HG03280 (cell line): ENCODE results near the gene OR10G3.

Source experiments
- ATAC-seq: cut with Tn5 transposase; IDR thresholded peaks from one replicate; pipeline ENCODE4 v1.9.1; 2021; ENCODE audit warnings: mild to moderate bottlenecking, moderate library complexity; ENCODE audit not compliant: unreplicated experiment

OR10G3 gene

DNA sequence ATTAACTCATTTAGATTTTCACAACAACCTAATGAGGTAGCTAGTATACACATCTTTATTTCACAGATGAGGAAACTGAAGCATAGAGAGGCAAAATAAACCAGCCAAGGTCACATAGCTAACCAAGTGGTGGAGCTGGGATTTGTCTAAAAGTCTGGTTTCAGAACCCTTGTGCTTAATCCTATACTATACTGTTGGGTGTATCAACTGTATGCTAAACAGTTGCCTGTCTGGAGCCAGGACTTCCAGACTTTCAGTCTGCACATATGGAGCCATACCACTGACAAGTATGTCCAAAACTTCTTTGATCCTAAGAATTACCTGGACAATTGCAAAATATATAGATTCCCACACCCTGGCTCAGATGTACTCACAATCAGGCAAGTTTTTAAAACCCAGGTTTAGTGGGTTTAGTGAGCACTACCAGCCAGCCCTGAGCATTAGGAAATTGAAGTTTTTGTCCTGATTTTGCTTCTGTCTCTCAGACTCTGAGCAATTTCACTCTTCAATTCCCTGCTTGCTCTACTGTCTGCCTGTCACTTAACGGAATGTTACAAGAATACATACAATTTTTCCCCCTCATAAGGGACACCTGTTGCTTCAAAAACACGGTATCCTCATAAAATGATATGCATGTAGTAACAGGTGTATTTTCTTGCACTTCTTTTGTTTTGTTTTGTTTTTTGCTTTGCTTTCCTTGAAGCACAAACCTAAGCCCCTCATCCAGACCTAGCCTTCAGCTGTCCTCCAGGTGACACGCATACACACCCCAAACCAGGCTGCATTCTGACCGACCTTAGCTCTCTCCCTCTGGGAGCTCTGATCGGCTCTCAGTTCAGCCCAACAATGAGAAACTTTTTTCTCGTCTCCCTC is 44.1 kb downstream of the OR10G3 start:
- ATAC-seq, result no peak

GRCh38 chr14:21534576-21534975 is 45.3 kb downstream of the OR10G3 start:
- ATAC-seq, result no peak

DNA sequence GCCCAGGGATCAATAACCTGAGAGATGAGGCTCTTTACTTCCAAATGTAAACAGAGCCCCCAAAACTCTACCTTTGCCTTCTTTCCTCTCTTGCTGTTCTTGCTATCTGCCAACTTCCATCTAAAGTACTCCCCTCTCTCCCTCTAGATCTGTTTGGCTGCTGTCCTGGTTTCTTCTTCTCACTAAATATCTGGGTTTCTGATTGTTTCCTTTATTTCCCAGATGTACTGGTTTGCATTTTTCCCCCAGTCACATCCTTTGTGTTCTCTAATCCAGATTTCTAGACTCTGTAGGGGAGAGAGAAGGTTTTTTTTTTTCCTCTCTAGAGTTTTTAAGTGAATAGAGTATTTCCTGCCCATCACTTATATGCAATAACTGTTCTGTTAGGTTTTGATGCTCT is 46.6 kb downstream of the OR10G3 start:
- no peak for ATAC-seq

- ATAC-seq, result no peak
Measured at GRCh38 chr14:21529515-21529914, 50.4 kb downstream of the OR10G3 start.

- no peak for ATAC-seq
Measured at GRCh38 chr14:21528381-21529348, 51.2 kb downstream of the OR10G3 start.

DNA sequence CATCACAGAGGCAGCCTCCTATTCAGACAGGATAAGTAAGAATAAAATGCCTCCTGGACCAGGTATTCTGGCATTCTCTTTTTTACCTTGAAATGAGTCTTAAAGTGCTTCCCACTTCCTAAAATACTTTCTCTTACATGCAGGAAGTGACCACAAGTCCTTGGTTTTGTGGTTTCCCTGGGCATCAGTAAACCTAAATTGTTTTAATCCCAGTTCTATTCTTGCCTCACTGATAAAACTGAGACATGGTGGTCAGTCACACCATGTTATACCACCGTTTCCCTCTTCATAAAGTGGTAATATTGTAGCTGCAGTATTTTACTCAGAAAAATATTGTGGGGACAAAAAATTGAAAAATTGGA is 52.6 kb downstream of the OR10G3 start:
- ATAC-seq, result no peak

- no peak for ATAC-seq
Measured at GRCh38 chr14:21526672-21527317, 53.1 kb downstream of the OR10G3 start.

GRCh38 chr14:21525962-21526671 is 53.8 kb downstream of the OR10G3 start, which contains the start of gene SALL2:
TSS of gene SALL2 (minus strand) at chr14:21526346. CDS start at chr14:21526127, 219 bp downstream.
- ATAC-seq, result no peak

- ATAC-seq, result no peak
Measured at GRCh38 chr14:21525571-21525961, 54.3 kb downstream of the OR10G3 start.

DNA sequence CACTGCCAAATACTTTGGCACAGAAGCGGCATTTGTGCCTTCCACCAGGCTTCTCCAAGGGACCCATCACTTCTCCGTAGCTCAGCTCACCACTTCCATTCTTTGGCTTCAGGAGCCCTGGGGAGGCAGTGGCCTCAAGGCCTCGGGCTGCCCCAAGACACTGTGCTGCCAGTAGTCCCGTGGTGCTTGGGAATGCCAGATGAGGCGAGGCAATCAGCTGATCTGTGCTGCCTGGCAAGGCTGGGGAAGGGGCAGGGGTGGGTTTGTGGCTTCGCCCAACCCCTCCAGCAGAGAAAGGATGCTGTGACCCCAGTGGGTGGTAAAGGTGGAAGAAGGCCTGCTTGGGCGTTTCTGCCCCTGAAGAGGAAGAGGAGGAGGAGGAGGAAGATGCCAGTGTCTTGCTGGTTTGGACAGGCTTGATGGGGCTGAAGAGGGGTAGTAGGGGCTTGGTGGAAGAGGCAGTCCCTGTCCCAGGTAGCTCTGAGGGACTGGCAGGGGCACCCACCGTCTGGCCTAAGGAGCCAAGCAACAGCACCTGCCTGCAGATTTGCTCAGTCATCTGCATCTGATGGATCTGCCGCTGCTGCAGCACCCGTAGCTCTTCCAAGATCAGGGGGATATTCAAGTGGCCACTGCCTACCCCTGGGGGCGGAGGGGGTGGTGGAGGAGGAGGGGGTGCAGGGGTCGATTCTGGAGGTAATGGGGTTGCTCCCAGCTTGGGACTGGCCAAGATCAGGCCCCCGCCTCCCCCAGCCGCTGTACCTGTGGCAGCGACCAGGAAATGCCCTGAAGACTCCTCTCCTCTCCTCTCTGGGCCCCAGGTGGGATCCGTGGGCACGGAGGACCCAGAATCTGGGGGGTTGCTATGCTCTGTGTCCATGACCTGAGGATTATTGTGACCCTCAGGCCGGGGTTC is 55.0 kb downstream of the OR10G3 start:
- ATAC-seq, result no peak

- ATAC-seq, result no peak
Measured at GRCh38 chr14:21523203-21523602, 56.7 kb downstream of the OR10G3 start.

GRCh38 chr14:21521501-21521900 is 58.4 kb downstream of the OR10G3 start:
- ATAC-seq, result no peak

DNA sequence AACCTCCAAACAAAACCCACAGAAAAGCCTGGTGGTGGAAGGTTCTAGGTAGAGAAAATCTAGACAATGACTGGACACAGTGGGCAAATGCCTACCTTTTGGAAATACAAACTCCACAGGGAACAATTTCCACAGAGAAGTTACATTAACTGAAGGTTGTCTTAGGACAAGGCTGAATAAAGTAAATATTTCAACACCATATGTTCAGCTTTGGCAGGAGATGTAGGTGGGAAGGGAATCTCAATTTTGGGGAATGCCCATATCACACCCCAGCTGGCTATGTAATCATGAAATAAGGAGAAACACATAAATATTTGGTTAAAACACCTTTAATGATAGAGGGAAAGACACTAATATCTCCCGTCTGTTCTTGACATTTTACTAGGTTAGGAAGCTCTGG is 59.1 kb downstream of the OR10G3 start:
- no peak for ATAC-seq

GRCh38 chr14:21518725-21519124 is 61.2 kb downstream of the OR10G3 start:
- no peak for ATAC-seq
